Karpas-422 (cell line): Measurements from ENCODE around the gene HDAC5. TPM values are rescaled to one million over a fixed set of nuclear protein-coding genes. Genes with fewer than 3 reads are reported as not detected.
A peak's percentile ranks its signal among the peaks of the same experiment; 100 is the strongest.

Experiments
- DNase-seq: peaks from one replicate; pipeline ENCODE4 v3.0.0-alpha.2; 2015
- H2AFZ ChIP-seq: fragments of 200-600 bp; sonication (generic); 2 replicates; pipeline ENCODE4 v1.6.1; 2014; ENCODE audit warnings: antibody characterized with exemption, low read length, mixed read lengths
- H3K27ac ChIP-seq: fragments of 200-600 bp; sonication (generic); 2 replicates; pipeline ENCODE4 v1.5.1; 2014; ENCODE audit warnings: mild to moderate bottlenecking, low read length, moderate library complexity
- H3K27me3 ChIP-seq: fragments of 200-600 bp; sonication (generic); 2 replicates; pipeline ENCODE4 v1.6.1; 2014; ENCODE audit warnings: low read length, mixed read lengths
- H3K36me3 ChIP-seq: fragments of 200-600 bp; sonication (generic); 2 replicates; pipeline ENCODE4 v1.6.1; 2014; ENCODE audit warnings: low read length, mixed read lengths; ENCODE audit not compliant: insufficient read depth
- H3K4me1 ChIP-seq: fragments of 200-600 bp; sonication (generic); 2 replicates; pipeline ENCODE4 v1.6.1; 2014; ENCODE audit warnings: mild to moderate bottlenecking, low read length, mixed read lengths
- H3K4me2 ChIP-seq: fragments of 200-600 bp; sonication (generic); 2 replicates; pipeline ENCODE4 v1.6.1; 2014; ENCODE audit warnings: low read length, low read depth, mild to moderate bottlenecking; ENCODE audit not compliant: poor library complexity, severe bottlenecking
- H3K4me3 ChIP-seq: fragments of 200-600 bp; sonication (generic); 2 replicates; pipeline ENCODE4 v1.5.1; 2014; ENCODE audit warnings: mild to moderate bottlenecking, antibody characterized with exemption, low read length, mixed read lengths
- H3K79me2 ChIP-seq: fragments of 200-600 bp; sonication (generic); 2 replicates; pipeline ENCODE4 v1.6.1; 2014; ENCODE audit warnings: mild to moderate bottlenecking, low read length, mixed read lengths
- H3K9ac ChIP-seq: fragments of 200-600 bp; sonication (generic); 2 replicates; pipeline ENCODE4 v1.6.0; 2014; ENCODE audit warnings: low read length
- H3K9me2 ChIP-seq: fragments of 200-600 bp; sonication (generic), shearing (Covaris generic); replicated peaks from 2 replicates; pipeline ENCODE4 v1.6.0; 2014; ENCODE audit warnings: mild to moderate bottlenecking, low read length, moderate library complexity; ENCODE audit not compliant: insufficient read depth
- H3K9me3 ChIP-seq: fragments of 300-700, 200-600 bp; sonication (generic); 2 replicates; pipeline ENCODE4 v1.6.1; 2014; ENCODE audit warnings: low read length, mixed read lengths
- H4K20me1 ChIP-seq: fragments of 200-600 bp; sonication (generic); 2 replicates; pipeline ENCODE4 v1.6.1; 2014; ENCODE audit warnings: mild to moderate bottlenecking, antibody characterized with exemption, low read length, low read depth; ENCODE audit not compliant: insufficient read depth
- total RNA-seq: library from RNA; depleted of rRNA; stranded (reverse); fragments of >200 nt; shearing (Covaris generic); gene quantifications from 2 replicates; pipeline ENCODE4 v1.2.3, GENCODE V29; 2014; ENCODE audit warnings: low replicate concordance

Gene HDAC5
- total RNA-seq, 1 experiment from 2014 or later = 24.4 TPM

- Histone ChIP-seq H3K27ac (no peak overlapping the region), H3K27me3 (no peaks in the 10 kb centered on the region), H3K4me3 (no peak overlapping the region), H3K36me3 (peaks cover 4% of the 10 kb centered on the region; the same call in 1 of the 2 replicates), H3K79me2 (no peaks in the 10 kb centered on the region), H3K4me1 (peaks cover 14% of the 10 kb centered on the region), H4K20me1 (no peaks in the 10 kb centered on the region; the same call in 1 of the 2 replicates), H3K9me3 (no peaks in the 10 kb centered on the region), H2AFZ (no peak overlapping the region), H3K4me2 (no peak overlapping the region), H3K9me2 (no peaks in the 10 kb centered on the region), H3K9ac (no peak overlapping the region)
- DNase-seq = no peak
Measured at GRCh38 chr17:44081681-44082080, 41.8 kb downstream of the HDAC5 start.

- peak; percentile 52 for DNase-seq
- Histone ChIP-seq H3K9ac (no peak overlapping the region), H3K4me3 (no peak overlapping the region), H3K27me3 (no peaks in the 10 kb centered on the region), H3K27ac (peak overlapping the region; percentile 47; the same call in 1 of the 2 replicates), H3K36me3 (peaks cover 10% of the 10 kb centered on the region; the same call in 1 of the 2 replicates), H3K9me2 (no peaks in the 10 kb centered on the region), H2AFZ (no peak overlapping the region), H3K79me2 (no peaks in the 10 kb centered on the region), H3K4me2 (peak overlapping the region; percentile 41), H3K9me3 (no peaks in the 10 kb centered on the region), H3K4me1 (peaks cover 14% of the 10 kb centered on the region), H4K20me1 (no peaks in the 10 kb centered on the region; the same call in 1 of the 2 replicates)
Measured at GRCh38 chr17:44079877-44080821, 43.3 kb downstream of the HDAC5 start.

- no peak for DNase-seq
- Histone ChIP-seq H3K4me3 (no peak overlapping the region), H2AFZ (no peak overlapping the region)
Measured at GRCh38 chr17:44078412-44078811, 45.0 kb downstream of the HDAC5 start.

GRCh38 chr17:44077595-44077909 lies 45.9 kb downstream of the HDAC5 start:
- H3K4me1 ChIP-seq = peaks cover 11% of the 10 kb centered on the region
- DNase-seq = no peak
- no peaks in the 10 kb centered on the region for H3K9me3 ChIP-seq
- no peaks in the 10 kb centered on the region for H3K9me2 ChIP-seq
- no peak overlapping the region for H2AFZ ChIP-seq
- H3K4me3 ChIP-seq = no peak overlapping the region
- no peak overlapping the region for H3K27ac ChIP-seq
- H3K79me2 ChIP-seq = peaks cover 18% of the 10 kb centered on the region
- H4K20me1 ChIP-seq = no peaks in the 10 kb centered on the region
- peaks cover 21% of the 10 kb centered on the region for H3K36me3 ChIP-seq
- no peak overlapping the region for H3K4me2 ChIP-seq
- no peaks in the 10 kb centered on the region for H3K27me3 ChIP-seq
- H3K9ac ChIP-seq = no peak overlapping the region

More at GRCh38 chr17:44078412-44078811, 45.0 kb downstream of the HDAC5 start:
- Histone ChIP-seq H3K27me3 (no peaks in the 10 kb centered on the region), H3K4me2 (no peak overlapping the region), H3K36me3 (peaks cover 20% of the 10 kb centered on the region), H3K9ac (no peak overlapping the region), H3K9me3 (no peaks in the 10 kb centered on the region), H4K20me1 (no peaks in the 10 kb centered on the region), H3K79me2 (peaks cover 9% of the 10 kb centered on the region), H3K4me1 (peaks cover 11% of the 10 kb centered on the region), H3K27ac (no peak overlapping the region), H3K9me2 (no peaks in the 10 kb centered on the region)

- Histone ChIP-seq H3K27me3 (no peaks in the 10 kb centered on the region), H3K27ac (no peak overlapping the region), H3K4me3 (no peak overlapping the region), H3K79me2 (peaks cover 24% of the 10 kb centered on the region), H3K4me2 (no peak overlapping the region), H4K20me1 (no peaks in the 10 kb centered on the region), H3K9ac (no peak overlapping the region), H3K9me3 (no peaks in the 10 kb centered on the region), H3K9me2 (no peaks in the 10 kb centered on the region), H3K36me3 (peaks cover 21% of the 10 kb centered on the region), H2AFZ (no peak overlapping the region), H3K4me1 (peaks cover 13% of the 10 kb centered on the region)
- DNase-seq = no peak
Measured at GRCh38 chr17:44076716-44077594, 46.5 kb downstream of the HDAC5 start.

- Histone ChIP-seq H3K4me3 (no peak overlapping the region), H3K9ac (no peak overlapping the region), H3K4me1 (peaks cover 19% of the 10 kb centered on the region), H2AFZ (no peak overlapping the region), H3K36me3 (peaks cover 21% of the 10 kb centered on the region), H3K9me3 (no peaks in the 10 kb centered on the region), H3K9me2 (no peaks in the 10 kb centered on the region), H3K27ac (no peak overlapping the region), H3K79me2 (peaks cover 36% of the 10 kb centered on the region), H3K4me2 (no peak overlapping the region), H4K20me1 (no peaks in the 10 kb centered on the region), H3K27me3 (no peaks in the 10 kb centered on the region)
- DNase-seq = no peak
Measured at GRCh38 chr17:44075598-44076293, 47.7 kb downstream of the HDAC5 start.

GRCh38 chr17:44074911-44075285 lies 48.5 kb downstream of the HDAC5 start:
- Histone ChIP-seq H3K9me2 (no peaks in the 10 kb centered on the region), H4K20me1 (no peaks in the 10 kb centered on the region), H3K9ac (no peak overlapping the region), H3K27ac (no peak overlapping the region), H3K36me3 (peaks cover 21% of the 10 kb centered on the region), H3K79me2 (peaks cover 36% of the 10 kb centered on the region), H3K4me2 (no peak overlapping the region), H3K27me3 (no peaks in the 10 kb centered on the region), H3K9me3 (no peaks in the 10 kb centered on the region), H3K4me3 (no peak overlapping the region), H2AFZ (no peak overlapping the region), H3K4me1 (peaks cover 21% of the 10 kb centered on the region)
- DNase-seq = no peak
